Naive thymus-derived CD4-positive, alpha-beta T cell (primary cell): ENCODE results near the gene ZNF503. TPM values are rescaled to one million over a fixed set of nuclear protein-coding genes. Genes with fewer than 3 reads are reported as not detected.
A peak's percentile ranks its signal among the peaks of the same experiment; 100 is the strongest.

Experiments
- ATAC-seq: fragments of 150-1000 bp; cut with Tn5 transposase; 2 replicates; pipeline ENCODE4 v1.10.0; 2021; ENCODE audit warnings: mild to moderate bottlenecking, moderate library complexity
- CTCF ChIA-PET: fragments of 350-600 bp; sonication (Branson Sonifier 250); formaldehyde crosslinking; loops from one replicate; lab custom pipeline; 2021; ENCODE audit warnings: antibody characterized with exemption; lab: Charles Lee
- POLR2A ChIA-PET: fragments of 350-600 bp; sonication (Branson Sonifier 250); formaldehyde crosslinking; loops from one replicate; lab custom pipeline; 2021; ENCODE audit warnings: antibody characterized with exemption, inconsistent platforms; lab: Charles Lee
- DNase-seq, 9 donors: peaks; one replicate each; pipeline versions ENCODE4 v3.0.0 to v3.0.0-alpha.2; 2020 to 2022; ENCODE audit warnings: mixed read lengths in 1 of 9
- H3K27ac ChIP-seq: one replicate; pipeline ENCODE4 v1.7.0; 2013; ENCODE audit warnings: mild to moderate bottlenecking, low read depth, low read length, moderate library complexity
- H3K27me3 ChIP-seq, 2 donors: one replicate each; pipeline ENCODE4 v1.7.0; 2013; ENCODE audit warnings: low read length in 2 of 2, mild to moderate bottlenecking in 2 of 2, moderate library complexity in 2 of 2; ENCODE audit not compliant: control insufficient read depth in 2 of 2, insufficient read depth in 2 of 2
- H3K36me3 ChIP-seq, 3 experiments: 1 replicate in 2 of 3; 2 replicates in 1 of 3; pipeline ENCODE4 v1.7.0; 2013; ENCODE audit warnings: low read length in 3 of 3, mild to moderate bottlenecking in 3 of 3, moderate library complexity in 1 of 3; ENCODE audit not compliant: insufficient read depth in 3 of 3, control insufficient read depth in 2 of 3
- H3K4me1 ChIP-seq, 2 donors: one replicate each; pipeline ENCODE4 v1.7.0; 2013; ENCODE audit warnings: low read length in 2 of 2, mild to moderate bottlenecking in 2 of 2, moderate library complexity in 1 of 2; ENCODE audit not compliant: control insufficient read depth in 2 of 2, insufficient read depth in 2 of 2
- H3K4me3 ChIP-seq: 2 replicates; pipeline ENCODE4 v1.7.0; 2013; ENCODE audit warnings: mild to moderate bottlenecking, low read length
- H3K9me3 ChIP-seq, 3 experiments: 1 replicate in 2 of 3; 2 replicates in 1 of 3; pipeline ENCODE4 v1.7.0; 2013; ENCODE audit warnings: low read length in 3 of 3; ENCODE audit not compliant: control insufficient read depth in 2 of 3
- H3K27ac Mint-ChIP-seq, 9 donors: one replicate each; pipeline ENCODE4 v1.8.0; 2020 to 2022; ENCODE audit warnings: mixed read lengths in 9 of 9, mild to moderate bottlenecking in 8 of 9, moderate library complexity in 5 of 9, inconsistent platforms in 2 of 9
- H3K27me3 Mint-ChIP-seq, 5 donors: one replicate each; pipeline ENCODE4 v1.8.0; 2021 to 2022; ENCODE audit warnings: mixed read lengths in 5 of 5, mild to moderate bottlenecking in 1 of 5
- H3K36me3 Mint-ChIP-seq, 5 donors: one replicate each; pipeline ENCODE4 v1.8.0; 2020 to 2022; ENCODE audit warnings: mixed read lengths in 5 of 5, mild to moderate bottlenecking in 3 of 5, inconsistent platforms in 1 of 5
- H3K4me1 Mint-ChIP-seq, 7 donors: one replicate each; pipeline ENCODE4 v1.8.0; 2020 to 2022; ENCODE audit warnings: mixed read lengths in 7 of 7, mild to moderate bottlenecking in 3 of 7, inconsistent platforms in 1 of 7
- H3K4me3 Mint-ChIP-seq, 10 donors: one replicate each; pipeline ENCODE4 v1.8.0; 2020 to 2022; ENCODE audit warnings: mild to moderate bottlenecking in 10 of 10, mixed read lengths in 10 of 10, moderate library complexity in 6 of 10, inconsistent platforms in 2 of 10
- H3K9me3 Mint-ChIP-seq, 11 donors: one replicate each; pipeline ENCODE4 v1.8.0; 2020 to 2022; ENCODE audit warnings: mixed read lengths in 11 of 11, mild to moderate bottlenecking in 4 of 11, inconsistent platforms in 1 of 11, moderate library complexity in 1 of 11
- intact Hi-C, 2 donors: fragments of 100-400 bp; cut with micrococcal nuclease; formaldehyde crosslinking; loops; one replicate each; pipeline ENCODE4 v1.15.1; 2023
- polyA plus RNA-seq, 2 donors: library from polyadenylated mRNA; unstranded; fragments of 300-500 nt; fragmentation: Illumina TruSeq; gene quantifications; one replicate each; pipeline ENCODE4 v1.2.3, GENCODE V29; 2021
- total RNA-seq, 6 experiments: library from RNA in 5 of 6; stranded (reverse) in 5 of 6; gene quantifications; 1 replicate in 5 of 6; 2 replicates in 1 of 6; pipeline ENCODE4 v1.2.3 and lab custom pipeline; 2021 to 2026

Gene ZNF503
- total and polyA plus RNA-seq, 7 experiments from 2014 or later: 0.07 to 3.6 (median 0.54) TPM; not detected in 3

- Histone ChIP-seq H3K4me3 (peak overlapping the region; percentile 46), H3K27ac (no peak overlapping the region), H3K27me3 (peaks cover 0 to 14% of the 10 kb centered on the region in 2 donors), H3K36me3 (no peaks in the 10 kb centered on the region), H3K4me1 (peaks cover 0 to 11% of the 10 kb centered on the region in 2 donors), H3K9me3 (no peaks in the 10 kb centered on the region)
- intact Hi-C loops: loop anchor here (10.0 kb wide), 1 partner anchor 1576 kb away; no protein-coding TSS in a partner anchor
- Mint-ChIP-seq H3K9me3 (peaks cover 0 to 13% (median 1%) of the 10 kb centered on the region in 11 donors), H3K27ac (no peak overlapping the region), H3K4me1 (peaks cover 12 to 35% (median 24%) of the 10 kb centered on the region in 7 donors), H3K36me3 (peaks cover 0 to 7% (median 4%) of the 10 kb centered on the region in 5 donors), H3K27me3 (peaks cover 61 to 80% (median 63%) of the 10 kb centered on the region in 5 donors), H3K4me3 (peak overlapping the region; percentile 44 to 85 (median 76))
- ChIA-PET CTCF (no interaction called here), POLR2A (no interaction called here)
- ATAC-seq: no peak
- no peak for DNase-seq
Measured at GRCh38 chr10:75408509-75408875, 6.9 kb upstream of the ZNF503 start.

- intact Hi-C loops: loop anchor here (10.0 kb wide), 1 partner anchor 1577 kb away; no protein-coding TSS in a partner anchor
- Mint-ChIP-seq H3K27ac (peak overlapping the region in 1 of 9 donors; percentile 29), H3K9me3 (peaks cover 0 to 13% (median 4%) of the 10 kb centered on the region in 11 donors), H3K4me3 (peak overlapping the region; percentile 62 to 85 (median 76)), H3K36me3 (peaks cover 0 to 7% (median 4%) of the 10 kb centered on the region in 5 donors), H3K4me1 (peaks cover 17 to 40% (median 29%) of the 10 kb centered on the region in 7 donors), H3K27me3 (peaks cover 63 to 83% (median 69%) of the 10 kb centered on the region in 5 donors)
- H3K27me3 ChIP-seq: peaks cover 0 to 14% of the 10 kb centered on the region in 2 donors
- peak overlapping the region; percentile 46 for H3K4me3 ChIP-seq
- no peak for ATAC-seq
- no peak overlapping the region for H3K27ac ChIP-seq
- peaks cover 0 to 17% of the 10 kb centered on the region in 2 donors for H3K4me1 ChIP-seq
- H3K9me3 ChIP-seq: no peaks in the 10 kb centered on the region
- H3K36me3 ChIP-seq: no peaks in the 10 kb centered on the region
- ChIA-PET POLR2A (no interaction called here), CTCF (no interaction called here)
- DNase-seq: no peak
Measured at GRCh38 chr10:75407713-75408508, 6.3 kb upstream of the ZNF503 start.

- H3K9me3 ChIP-seq: no peaks in the 10 kb centered on the region
- H3K36me3 ChIP-seq: no peaks in the 10 kb centered on the region
- H3K4me3 ChIP-seq: no peak overlapping the region
- H3K27me3 ChIP-seq: peaks cover 0 to 14% of the 10 kb centered on the region in 2 donors
- no peak for ATAC-seq
- DNase-seq: no peak
- ChIA-PET POLR2A (no interaction called here), CTCF (no interaction called here)
- peaks cover 0 to 13% (median 4%) of the 10 kb centered on the region in 11 donors for H3K9me3 Mint-ChIP-seq
- peaks cover 63 to 85% (median 75%) of the 10 kb centered on the region in 5 donors for H3K27me3 Mint-ChIP-seq
- peak overlapping the region; percentile 60 to 85 (median 67) for H3K4me3 Mint-ChIP-seq
- H3K4me1 ChIP-seq: peaks cover 0 to 17% of the 10 kb centered on the region in 2 donors
- no peak overlapping the region for H3K27ac ChIP-seq
- peak overlapping the region in 1 of 9 donors; percentile 29 for H3K27ac Mint-ChIP-seq
- H3K4me1 Mint-ChIP-seq: peaks cover 23 to 47% (median 35%) of the 10 kb centered on the region in 7 donors
- H3K36me3 Mint-ChIP-seq: peaks cover 0 to 9% (median 4%) of the 10 kb centered on the region in 5 donors
- intact Hi-C loops: loop anchor here (10.0 kb wide), 1 partner anchor 1578 kb away; no protein-coding TSS in a partner anchor
Measured at GRCh38 chr10:75407224-75407712, 5.7 kb upstream of the ZNF503 start.

GRCh38 chr10:75406462-75407223, 5.1 kb upstream of the ZNF503 start:
- H3K9me3 Mint-ChIP-seq: peaks cover 0 to 13% (median 4%) of the 10 kb centered on the region in 11 donors
- H3K4me1 Mint-ChIP-seq: peaks cover 27 to 52% (median 41%) of the 10 kb centered on the region in 7 donors
- no peak overlapping the region for H3K4me3 ChIP-seq
- no peak overlapping the region for H3K27ac Mint-ChIP-seq
- intact Hi-C loops: loop anchor here (10.0 kb wide), 1 partner anchor 1578 kb away; no protein-coding TSS in a partner anchor
- no peaks in the 10 kb centered on the region for H3K36me3 ChIP-seq
- ChIA-PET POLR2A (no interaction called here), CTCF (no interaction called here)
- H3K27ac ChIP-seq: no peak overlapping the region
- peaks cover 0 to 14% of the 10 kb centered on the region in 2 donors for H3K27me3 ChIP-seq
- ATAC-seq: no peak
- no peak for DNase-seq
- peaks cover 64 to 87% (median 76%) of the 10 kb centered on the region in 5 donors for H3K27me3 Mint-ChIP-seq
- peak overlapping the region in 6 of 10 donors; percentile 1 to 85 (median 66) for H3K4me3 Mint-ChIP-seq
- no peaks in the 10 kb centered on the region for H3K9me3 ChIP-seq
- H3K4me1 ChIP-seq: peaks cover 0 to 17% of the 10 kb centered on the region in 2 donors
- H3K36me3 Mint-ChIP-seq: peaks cover 0 to 9% (median 4%) of the 10 kb centered on the region in 5 donors

- peaks cover 55 to 83% (median 68%) of the 10 kb centered on the region in 5 donors for H3K27me3 Mint-ChIP-seq
- intact Hi-C loops: loop anchor here (10.0 kb wide), 1 partner anchor 1579 kb away; no protein-coding TSS in a partner anchor
- H3K36me3 Mint-ChIP-seq: peaks cover 0 to 9% (median 4%) of the 10 kb centered on the region in 5 donors
- POLR2A ChIA-PET: no interaction called here
- no peak for DNase-seq
- Histone ChIP-seq H3K4me1 (peaks cover 1 to 18% of the 10 kb centered on the region in 2 donors), H3K36me3 (no peaks in the 10 kb centered on the region), H3K4me3 (no peak overlapping the region), H3K27ac (no peak overlapping the region), H3K9me3 (no peaks in the 10 kb centered on the region), H3K27me3 (peaks cover 0 to 14% of the 10 kb centered on the region in 2 donors)
- ATAC-seq: no peak
- CTCF ChIA-PET: no interaction called here
- peak overlapping the region in 7 of 10 donors; percentile 22 to 79 (median 39) for H3K4me3 Mint-ChIP-seq
- H3K27ac Mint-ChIP-seq: peak overlapping the region in 1 of 9 donors; percentile 87
- peaks cover 27 to 47% (median 43%) of the 10 kb centered on the region in 7 donors for H3K4me1 Mint-ChIP-seq
- H3K9me3 Mint-ChIP-seq: peaks cover 0 to 9% (median 2%) of the 10 kb centered on the region in 11 donors
Measured at GRCh38 chr10:75405598-75406461, 4.3 kb upstream of the ZNF503 start.
